OCI-LY3 (cell line): ENCODE results near the gene NOC2L.

Experiments used
- CTCF ChIP-seq: fragments of 200-600, 300-600 bp; sonication (generic); IDR thresholded peaks from 2 replicates; pipeline ENCODE4 v1.5.1; 2014; ENCODE audit warnings: antibody characterized with exemption, low read length, low read depth
- EZH2phosphoT487 ChIP-seq: fragments of 200-600 bp; shearing (Covaris generic); IDR thresholded peaks from 2 replicates; pipeline ENCODE4 v1.6.1; 2018; ENCODE audit warnings: antibody characterized with exemption, mixed run types, low read depth

GRCh38 chr1:910311-910880 lies 48.7 kb downstream of the NOC2L start:
- no peak for TF ChIP-seq EZH2phosphoT487
- TF ChIP-seq CTCF: no peak
